Stimulated activated naive CD4-positive, alpha-beta T cell (primary cell): ENCODE data around the gene SLC1A2.

ENCODE experiments used
- DNase-seq, 6 experiments: peaks; one replicate each; lab custom pipeline; 2025; lab: John Stamatoyannopoulos, UW

Gene SLC1A2

DNA sequence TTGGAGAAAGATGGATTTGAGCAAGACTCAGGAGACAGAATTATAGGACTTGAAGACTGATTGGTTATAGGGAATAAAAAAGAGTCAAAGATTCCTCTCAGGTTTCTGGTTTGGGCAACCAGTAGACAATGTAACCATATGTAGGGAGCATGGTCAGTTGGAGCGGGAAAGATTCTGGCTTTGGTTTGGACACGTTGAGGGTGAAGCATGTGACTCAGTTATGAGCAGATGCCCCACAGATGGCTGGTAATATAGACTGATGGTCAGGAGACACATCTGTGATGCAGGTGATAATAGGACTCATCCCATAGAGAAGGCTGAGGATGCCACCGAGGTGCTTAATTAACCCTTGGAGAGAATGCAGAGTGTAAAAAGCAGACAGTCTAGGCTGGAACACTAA, 148.3 kb downstream of the SLC1A2 start:
- no peak for DNase-seq

DNA sequence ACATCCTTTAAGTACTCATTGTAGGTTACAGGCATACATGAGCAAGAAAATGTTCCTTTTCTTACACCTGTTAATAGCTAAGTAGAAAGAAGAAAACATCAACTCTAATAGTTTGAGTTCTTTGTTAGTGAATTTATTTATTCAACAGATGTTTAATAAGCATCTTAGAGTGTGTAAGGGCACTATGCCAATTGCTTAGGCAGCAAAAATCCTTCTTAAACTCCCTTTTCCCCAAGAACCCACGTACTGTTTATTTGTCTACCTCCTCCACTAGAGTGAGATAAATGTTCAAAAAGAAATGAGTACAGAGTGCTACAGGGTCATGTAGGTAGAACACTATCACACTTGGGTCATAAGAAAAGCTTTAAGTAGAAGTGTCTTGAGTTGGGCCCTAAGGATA, 149.0 kb downstream of the SLC1A2 start:
- DNase-seq = no peak

DNA sequence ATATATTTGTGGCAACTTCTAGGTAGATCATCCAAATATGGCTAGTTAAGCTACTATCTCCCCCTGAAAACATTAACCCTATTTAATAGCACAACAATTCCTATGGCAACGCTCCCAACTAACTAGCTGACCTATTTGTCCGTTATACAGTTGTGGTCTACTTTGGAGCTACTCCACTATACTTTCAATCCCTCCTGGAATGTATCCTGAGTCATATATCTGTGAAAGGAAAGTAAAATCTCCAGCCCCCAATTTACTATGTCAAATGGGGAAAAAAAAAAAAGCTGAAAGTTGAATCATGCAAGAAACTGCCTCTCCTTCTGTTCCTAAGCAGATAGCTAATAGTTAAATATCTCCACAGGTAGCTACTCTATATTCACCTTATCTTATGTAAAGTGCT, 151.9 kb downstream of the SLC1A2 start:
- DNase-seq = no peak

DNA sequence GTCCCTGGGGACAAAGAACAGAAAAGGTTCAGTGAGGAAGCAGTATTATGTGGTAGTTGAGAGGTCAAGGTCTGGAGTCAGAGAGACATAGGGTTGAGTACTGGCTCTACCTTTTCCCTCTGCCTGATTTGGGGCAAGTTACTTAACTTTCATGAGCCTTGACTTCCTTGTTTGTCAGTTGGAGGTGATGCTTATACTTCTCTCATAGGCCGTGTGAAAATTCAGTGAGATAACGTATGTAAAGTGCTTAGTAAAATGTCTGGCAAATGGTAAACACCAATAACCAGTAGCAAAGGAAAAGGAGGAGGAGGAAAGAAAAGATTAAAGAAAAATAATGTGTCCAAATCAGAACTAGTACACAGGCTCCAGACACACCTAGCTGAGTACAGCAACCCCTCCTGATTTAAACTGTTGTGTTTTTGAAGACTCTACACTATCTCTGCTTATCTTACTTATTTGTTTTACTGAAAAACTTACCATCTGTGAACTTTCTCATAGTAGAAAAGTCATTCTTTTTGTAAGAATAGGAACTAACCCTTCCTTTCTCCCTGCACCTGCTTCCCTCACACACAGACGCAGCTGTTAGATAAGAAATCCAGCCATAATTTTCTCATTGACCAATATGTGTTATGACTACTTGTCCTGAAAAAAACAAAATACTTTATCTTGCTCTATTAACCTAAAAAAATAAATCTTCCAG, 153.5 kb downstream of the SLC1A2 start:
- no peak for DNase-seq

DNA sequence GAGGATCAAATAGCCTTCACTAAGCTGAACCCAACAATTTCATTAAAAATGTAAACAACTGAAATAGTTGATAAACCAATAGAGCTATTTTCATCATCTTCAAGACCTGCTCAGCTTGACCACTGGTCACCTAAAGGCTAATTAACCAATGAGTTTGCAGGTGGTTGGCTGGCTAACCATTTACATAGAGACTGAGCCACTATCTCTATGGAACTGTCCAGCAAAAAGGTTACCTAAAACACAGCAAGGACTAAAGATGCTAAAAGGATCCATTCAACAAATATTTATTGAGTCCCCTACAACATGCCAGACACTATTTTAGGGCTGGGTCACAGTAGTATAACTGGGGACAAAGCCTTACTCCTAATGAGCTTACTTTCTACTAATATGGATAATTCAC, 156.6 kb downstream of the SLC1A2 start:
- DNase-seq = no peak

DNA sequence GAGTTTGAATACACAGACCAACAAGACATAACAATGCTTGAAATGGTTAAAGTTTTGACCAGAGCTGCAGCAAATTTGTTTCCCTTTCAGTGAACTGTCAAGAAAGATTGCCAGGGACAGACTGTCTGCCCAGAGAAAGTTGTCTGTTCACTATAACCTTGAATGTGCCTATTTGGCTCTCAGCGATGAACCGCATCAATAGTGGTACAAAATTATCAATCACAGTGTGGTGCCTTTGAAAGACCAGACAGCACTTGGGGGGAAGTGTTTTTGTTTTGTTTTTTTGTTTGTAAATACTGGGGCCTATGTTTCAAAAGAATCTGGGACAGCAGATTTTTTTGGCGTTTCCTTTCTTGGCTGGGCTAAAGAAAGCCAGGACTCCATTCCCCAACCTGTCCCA, 157.3 kb downstream of the SLC1A2 start:
- no peak for DNase-seq

DNA sequence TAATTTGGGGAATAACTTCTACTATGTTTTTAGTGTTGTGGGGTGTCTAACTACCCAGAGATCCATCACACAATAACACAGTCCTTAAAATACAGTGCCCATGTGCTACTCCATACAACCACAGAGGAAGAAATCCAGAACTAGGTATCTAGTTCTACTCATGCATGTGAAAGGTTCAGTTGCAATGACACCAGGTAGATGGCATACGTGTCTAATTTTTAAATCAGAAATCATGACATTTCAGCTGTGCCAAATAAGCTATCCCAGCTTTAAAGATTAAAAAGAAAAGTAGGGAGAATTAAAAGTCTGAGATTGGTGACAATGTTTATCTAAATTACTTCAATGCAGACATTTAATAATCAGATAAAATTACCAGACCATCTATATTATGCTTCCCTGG, 158.2 kb downstream of the SLC1A2 start:
- no peak for DNase-seq

DNA sequence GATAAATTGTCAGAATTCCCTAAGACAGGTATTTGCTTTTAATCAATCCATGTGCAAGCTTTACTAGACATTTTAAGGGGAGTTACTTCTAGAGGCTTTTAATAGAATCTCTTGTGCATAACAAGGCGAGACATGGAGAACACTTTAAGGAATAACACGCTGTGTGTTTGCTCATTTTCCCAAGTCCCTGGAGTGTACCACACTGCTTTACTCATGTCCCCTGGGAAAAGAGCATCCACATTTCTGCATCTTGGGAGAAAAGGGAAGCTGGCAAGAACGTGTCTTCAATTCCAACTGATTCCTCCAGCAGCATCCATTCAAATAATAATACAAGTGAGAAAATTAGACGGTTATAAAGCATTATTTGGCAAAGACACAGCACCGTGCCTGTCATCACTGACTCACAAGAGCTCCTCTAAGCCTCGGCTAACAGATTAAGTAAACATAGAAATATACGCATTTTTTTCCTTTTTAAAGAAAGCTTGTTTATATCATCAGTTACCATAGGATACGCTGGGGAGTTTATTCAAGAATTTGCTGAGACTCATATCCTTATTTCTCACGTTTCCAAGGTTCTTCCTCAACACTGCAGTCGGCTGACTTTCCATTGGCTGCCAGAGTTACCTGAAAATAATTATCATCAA, 158.9 kb downstream of the SLC1A2 start:
- DNase-seq = no peak

DNA sequence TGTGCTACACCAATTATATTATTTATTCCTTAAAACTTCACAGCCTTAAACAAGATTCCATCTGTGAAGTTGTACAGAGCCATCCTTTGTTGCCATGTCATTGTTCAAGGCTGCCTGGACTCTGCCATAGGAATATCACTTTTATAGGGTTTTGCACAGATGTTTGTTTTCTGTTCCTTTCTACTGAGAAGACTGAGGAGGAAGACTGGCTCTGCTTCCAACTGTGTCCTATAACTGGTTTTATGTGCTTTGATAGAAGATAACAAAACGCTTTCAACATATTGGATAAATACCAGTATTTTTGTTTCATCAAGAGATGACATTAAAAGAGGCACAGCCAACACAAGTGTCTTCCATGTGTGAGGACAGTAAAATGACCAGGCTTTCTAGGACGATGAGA, 159.8 kb downstream of the SLC1A2 start:
- DNase-seq = no peak

DNA sequence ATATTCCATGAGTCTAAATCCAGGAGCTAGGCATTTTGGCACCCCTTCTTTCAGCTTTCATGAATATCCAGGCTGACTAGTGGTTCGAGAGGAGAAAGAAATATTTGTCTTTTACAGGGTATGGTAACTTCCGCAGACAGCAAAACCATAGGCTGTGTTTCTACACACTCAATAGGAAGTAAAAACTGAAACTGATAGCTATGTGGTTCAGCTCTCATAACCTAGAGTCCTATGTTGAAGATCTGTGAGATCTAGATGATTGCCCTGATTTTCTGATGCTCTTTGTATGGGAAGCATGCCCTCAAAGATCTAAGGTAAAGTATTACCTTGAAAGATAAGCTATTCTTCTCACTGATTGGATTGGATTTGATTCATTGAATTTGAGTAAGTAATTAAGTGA, 162.1 kb downstream of the SLC1A2 start:
- DNase-seq = peak in 3 of 6 experiments; percentile 29 to 39 (median 36)

DNA sequence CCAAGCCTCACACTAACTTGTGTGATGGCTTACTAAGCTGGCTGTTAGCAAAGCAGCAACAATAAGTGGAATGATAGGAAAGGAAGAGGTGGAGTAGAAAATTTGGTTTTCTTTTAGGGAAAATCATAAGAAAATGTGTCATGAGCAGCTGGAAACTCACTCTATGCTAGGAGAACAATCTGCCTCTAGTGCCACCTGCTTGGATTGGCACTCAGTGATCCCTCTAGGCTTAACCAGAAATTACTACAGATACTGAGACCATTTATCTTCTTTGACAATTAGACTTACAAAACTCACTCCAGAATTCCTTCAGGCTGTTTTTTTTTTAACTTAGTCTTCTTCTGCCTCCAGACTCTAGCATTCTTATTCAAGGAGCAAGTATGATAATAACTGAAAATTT, 163.1 kb downstream of the SLC1A2 start:
- DNase-seq = no peak

DNA sequence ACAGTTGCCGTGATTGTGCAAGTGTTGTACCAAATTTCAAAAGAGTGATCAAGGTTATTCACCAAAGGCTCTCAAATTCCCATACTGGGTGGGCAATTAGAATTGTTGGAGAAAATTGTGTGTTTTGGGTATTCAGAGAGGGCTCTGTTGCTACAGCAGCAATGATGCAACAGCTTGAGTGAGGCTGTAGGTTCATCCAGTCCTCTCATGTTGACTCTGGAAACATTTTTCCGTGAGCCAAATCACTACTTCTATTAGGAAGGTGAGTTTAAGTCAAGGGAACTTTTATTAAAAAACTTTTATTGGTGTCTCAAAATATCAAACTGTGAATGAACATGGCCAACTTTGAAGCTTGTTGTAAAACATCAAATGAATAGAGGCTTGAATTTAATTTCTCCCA, 163.8 kb downstream of the SLC1A2 start:
- no peak for DNase-seq

DNA sequence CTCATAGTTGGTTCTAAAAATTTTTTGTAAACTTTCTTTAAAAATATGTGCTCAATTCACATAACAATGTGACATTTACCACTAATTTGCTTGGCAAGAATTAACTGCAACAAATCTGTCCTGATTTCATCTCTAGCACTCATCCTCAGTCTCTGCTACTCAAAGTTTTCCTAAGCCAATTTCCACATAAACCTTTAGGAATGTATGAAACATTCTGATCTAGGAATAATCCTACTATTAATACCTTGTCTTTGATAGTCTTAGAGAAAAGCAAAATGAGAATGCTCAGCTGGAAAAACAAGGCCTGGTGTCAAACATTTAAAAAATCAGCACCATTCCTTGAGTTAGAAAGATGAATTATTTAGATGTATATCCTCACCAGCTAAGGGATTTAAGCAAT, 166.1 kb downstream of the SLC1A2 start:
- DNase-seq = no peak

DNA sequence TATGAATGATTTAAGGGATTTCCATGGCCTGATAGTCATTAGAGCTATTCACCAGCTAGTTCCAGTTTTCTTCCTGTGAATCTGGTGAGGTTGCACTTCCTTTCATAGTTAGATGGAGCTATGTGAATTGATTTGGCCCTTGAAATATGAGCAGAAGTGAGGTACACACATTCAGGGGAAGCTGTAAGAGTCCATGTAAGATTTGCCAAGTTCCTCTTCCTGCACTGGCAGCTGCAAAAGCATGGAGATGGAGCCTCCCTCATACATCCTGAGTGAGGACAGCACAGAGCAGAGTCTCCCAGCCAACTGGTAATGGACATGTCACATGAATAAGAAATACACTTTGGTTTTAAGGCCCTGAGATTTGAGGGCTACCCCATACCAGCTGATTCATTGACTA, 168.7 kb downstream of the SLC1A2 start:
- DNase-seq = no peak

DNA sequence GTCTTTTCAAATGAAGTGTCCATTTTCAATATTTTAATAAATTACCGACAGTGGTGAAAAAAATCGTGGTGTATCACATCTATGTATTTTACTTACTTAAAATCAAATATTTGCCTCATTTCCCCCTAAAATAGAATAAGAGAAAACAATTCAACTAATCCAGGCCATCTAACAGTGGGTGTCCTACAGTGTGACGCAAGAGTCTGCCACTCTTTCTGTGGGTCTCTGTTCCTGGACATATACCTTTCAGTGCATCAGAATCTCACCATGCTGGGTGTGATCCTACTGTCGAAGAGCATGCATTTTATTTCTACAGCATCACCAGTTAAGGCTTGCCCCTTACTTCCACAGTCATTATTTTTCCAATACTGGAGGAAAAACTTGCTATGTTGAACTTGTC, 169.2 kb downstream of the SLC1A2 start:
- DNase-seq = no peak

DNA sequence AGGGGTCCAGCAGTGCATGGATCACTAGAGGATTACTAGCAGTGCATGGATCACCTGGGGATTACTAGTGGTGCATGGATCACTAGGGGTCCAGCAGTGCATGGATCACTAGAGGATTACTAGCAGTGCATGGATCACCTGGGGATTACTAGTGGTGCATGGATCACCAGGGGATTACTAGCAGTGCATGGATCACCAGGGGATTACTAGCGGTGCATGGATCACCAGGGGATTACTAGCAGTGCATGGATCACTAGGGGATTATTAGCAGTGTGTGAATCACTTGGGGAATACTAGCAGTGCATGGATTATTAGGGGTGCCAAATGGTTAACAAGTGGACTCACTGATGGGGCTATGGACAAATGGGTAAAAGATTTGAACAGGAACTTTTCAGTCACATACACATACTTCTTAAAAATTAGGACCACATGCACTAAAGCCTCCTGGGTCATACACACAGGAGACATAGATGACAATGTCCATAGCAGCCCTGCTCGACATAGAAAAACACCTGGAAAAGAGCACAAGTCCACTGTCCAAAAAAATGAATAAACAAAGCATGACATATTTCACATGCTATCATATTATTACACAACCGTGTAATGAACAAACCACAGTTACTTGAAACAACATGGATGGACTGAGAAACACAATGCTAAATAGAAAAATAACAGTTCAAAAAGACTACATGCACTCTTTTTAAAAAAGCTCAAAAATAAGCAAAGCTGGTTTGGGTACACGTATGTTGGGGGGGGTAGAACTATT, 170.6 kb downstream of the SLC1A2 start:
- DNase-seq = peak in 1 of 6 experiments; percentile 9

DNA sequence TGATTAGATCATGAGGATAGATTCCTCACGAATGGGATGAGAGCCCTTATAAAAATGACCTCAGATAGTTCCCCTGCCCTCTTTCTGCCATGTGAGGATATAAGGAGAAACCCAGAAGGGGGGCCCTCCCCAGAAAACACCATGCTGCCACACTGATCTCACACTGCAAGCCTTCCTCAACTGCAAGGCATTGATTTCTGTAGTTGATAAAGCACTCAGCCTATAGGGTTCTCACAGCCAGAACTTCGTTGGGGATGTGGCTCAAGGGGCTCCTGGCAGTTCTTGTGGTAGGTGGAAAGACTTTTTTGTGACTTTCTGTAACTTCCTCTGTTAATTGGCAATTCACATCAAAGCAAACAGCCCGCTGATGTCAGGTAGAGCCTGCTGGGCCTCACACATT, 171.5 kb downstream of the SLC1A2 start:
- DNase-seq = peak in 2 of 6 experiments; percentile 72 to 77

DNA sequence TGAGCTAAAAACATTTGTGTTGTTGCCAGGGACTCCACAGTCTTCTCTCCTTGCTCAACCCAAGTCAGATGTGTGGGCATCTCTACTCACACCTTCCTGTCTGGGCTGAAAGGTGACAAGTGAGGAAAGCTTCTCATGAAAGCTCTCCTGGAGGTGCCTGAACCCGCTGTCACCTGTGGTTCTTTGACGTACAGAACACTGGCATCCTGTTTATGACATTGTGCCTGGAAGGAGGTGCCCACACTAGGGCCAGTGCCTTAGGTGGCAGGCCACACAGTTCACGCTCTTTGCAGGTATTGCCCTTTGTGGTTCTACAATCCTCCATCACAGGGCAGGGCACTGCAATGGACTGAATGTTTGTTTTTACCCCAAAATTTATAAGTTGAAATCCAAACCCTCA, 171.9 kb downstream of the SLC1A2 start:
- DNase-seq = peak; percentile 49 to 92 (median 75)

DNA sequence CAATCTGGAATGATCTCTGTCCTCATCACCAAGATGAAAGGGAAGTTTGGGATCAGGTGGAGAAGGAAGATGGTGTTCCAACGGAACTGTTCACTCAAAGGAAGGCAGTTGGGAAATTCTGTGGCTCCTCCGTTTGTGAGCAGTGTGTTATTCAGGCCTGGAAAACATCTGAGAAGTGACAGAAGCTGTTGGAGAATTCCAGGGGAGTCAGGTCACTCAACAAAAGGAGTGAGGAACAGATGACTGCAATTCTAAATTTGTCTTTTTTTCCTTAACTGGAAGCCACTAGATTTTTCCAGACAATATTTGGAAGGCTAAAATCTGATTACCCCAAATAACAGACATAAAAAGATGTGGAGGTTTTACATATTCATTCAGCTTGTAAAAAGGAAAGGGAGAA, 172.6 kb downstream of the SLC1A2 start:
- DNase-seq = no peak

DNA sequence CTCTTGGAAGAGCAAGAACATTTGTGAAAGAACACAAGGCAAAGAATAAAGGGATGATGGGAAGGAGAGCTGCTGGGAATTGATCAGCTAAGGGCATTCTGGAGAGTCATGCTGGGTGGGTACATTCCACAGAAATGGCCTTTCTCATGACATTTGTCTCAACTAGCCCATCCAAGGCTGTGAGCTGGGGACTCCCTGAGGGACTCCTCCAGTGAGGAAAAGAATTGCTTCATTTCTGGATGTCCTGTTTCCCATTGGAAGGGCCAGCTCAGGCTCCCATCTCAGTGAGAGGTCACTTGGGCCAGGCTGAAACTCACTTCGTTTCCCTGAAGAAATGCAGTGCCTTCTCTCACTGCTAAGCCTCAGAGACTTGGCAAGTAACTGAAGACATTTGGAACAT, 173.6 kb downstream of the SLC1A2 start:
- DNase-seq = no peak

DNA sequence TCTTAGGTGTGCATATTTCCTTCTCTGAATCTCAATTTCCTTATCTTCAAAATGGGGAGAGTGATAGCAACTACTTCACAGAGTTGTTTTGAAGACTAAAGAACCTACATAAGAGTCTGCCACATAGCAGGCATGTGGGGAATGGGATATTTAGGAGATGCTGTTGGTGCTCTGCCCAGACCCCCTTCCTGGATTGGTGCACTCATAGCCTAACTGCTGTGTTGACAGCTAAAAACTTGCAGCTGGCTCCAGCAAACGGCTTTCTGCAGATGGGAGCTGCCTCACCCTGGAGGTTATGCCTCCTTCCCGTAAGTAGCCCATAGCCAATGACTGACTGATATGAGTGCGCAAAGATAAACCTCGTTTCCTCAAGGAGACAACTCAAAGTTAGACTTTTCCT, 174.3 kb downstream of the SLC1A2 start:
- no peak for DNase-seq

DNA sequence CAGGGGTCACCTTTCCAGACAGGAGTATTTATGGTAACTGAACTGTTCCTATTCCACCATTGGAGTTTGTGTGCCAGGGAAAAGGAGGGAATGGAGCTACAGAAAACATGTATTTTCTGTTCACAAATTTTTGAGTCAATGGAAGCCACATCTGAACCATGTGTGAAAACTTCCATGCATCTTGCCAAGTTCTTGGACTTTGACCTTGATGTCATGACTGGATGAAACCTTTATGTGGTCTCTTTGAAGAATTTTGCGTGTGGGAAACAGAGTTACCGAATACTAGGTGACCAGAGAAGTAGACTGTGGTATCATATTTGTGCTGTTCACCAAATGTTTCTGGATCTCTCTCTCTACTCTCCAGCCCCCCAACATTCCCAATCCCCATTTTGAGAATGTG, 175.6 kb downstream of the SLC1A2 start:
- no peak for DNase-seq
